HL-60 (cell line): Measurements from ENCODE around the gene TPGS1.

ENCODE experiments used
- DNase-seq, 2 experiments: peaks; one replicate each; pipeline ENCODE4 v3.0.0-alpha.2; 2010 to 2020; ENCODE audit warnings: low read depth in 1 of 2, low spot score in 1 of 2
- H3K27ac ChIP-seq: fragments of 250-450 bp; sonication (Bioruptor Pico); replicated peaks from 2 replicates; pipeline ENCODE4 v1.5.1; 2020; ENCODE audit warnings: mild to moderate bottlenecking, moderate library complexity
- H3K27me3 ChIP-seq: fragments of 250-450 bp; sonication (Bioruptor Pico); 2 replicates; pipeline ENCODE4 v1.5.1; 2021; ENCODE audit warnings: mild to moderate bottlenecking, moderate library complexity; ENCODE audit not compliant: insufficient read depth, poor library complexity, severe bottlenecking
- H3K4me3 ChIP-seq: replicated peaks from 2 replicates; pipeline ENCODE4 v1.5.1; 2011; ENCODE audit warnings: mild to moderate bottlenecking, control low read depth, low read length; ENCODE audit not compliant: insufficient read depth
- CTCF ChIP-seq: IDR thresholded peaks from one replicate; pipeline ENCODE4 v1.5.1; 2011; ENCODE audit warnings: low read length, control low read depth, inconsistent platforms; ENCODE audit not compliant: insufficient read depth
- GABPA ChIP-seq: IDR thresholded peaks from 2 replicates; pipeline ENCODE4 v1.6.1; 2012; ENCODE audit warnings: low read depth
- POLR2AphosphoS5 ChIP-seq: IDR thresholded peaks from 2 replicates; pipeline ENCODE4 v1.6.1; 2012; ENCODE audit warnings: low read depth
- SPI1 ChIP-seq: IDR thresholded peaks from 2 replicates; pipeline ENCODE4 v1.6.1; 2012; ENCODE audit warnings: low read depth, mild to moderate bottlenecking, borderline replicate concordance
- TF ChIP-seq, protein P1 (sequence below): IDR thresholded peaks from 2 replicates; pipeline ENCODE4 v1.6.1; 2012; ENCODE audit warnings: low read depth; ENCODE audit not compliant: insufficient replicate concordance

The TPGS1 gene

DNA sequence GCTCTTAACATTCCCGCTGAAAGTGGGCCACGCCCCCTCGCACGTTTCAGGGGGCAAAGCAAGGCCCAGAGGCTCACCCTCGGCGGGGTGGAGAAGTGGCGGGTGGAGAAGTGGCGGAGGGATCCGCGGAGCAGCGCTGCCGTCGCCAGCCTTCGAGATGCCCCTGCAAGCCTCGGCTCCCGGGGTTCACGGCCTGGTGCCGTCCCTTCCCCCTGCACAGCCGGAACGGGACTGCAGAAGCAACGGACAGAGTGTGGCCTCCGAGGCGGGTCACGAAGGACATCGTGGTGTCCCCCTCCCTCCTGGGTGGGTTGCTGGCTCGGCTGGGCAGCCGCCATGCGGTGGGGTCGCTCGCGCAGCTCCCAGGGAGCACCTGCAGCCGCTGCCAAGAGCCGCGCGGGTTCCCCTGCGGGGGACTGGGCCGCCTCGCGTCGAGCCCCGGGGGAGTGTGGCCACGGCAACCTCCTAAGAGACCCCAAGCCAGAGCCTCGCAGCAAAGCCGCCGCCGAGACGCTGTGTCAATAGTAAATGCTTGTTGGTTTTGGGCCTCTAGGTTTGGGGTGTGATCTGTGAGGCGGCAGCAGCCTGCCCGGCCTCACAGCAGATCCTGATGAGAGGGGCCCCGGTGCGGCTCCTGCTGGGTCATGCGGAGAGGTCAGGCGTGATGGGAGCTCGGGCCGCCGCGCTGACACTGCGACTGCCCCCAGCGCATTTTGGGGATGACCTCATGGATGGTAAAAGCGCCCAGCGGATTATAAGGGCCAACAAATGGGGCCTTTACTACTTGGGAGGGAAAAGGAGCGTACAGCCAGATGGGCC lies 5.5 kb downstream of the TPGS1 start:
- TF ChIP-seq, protein P1, sequence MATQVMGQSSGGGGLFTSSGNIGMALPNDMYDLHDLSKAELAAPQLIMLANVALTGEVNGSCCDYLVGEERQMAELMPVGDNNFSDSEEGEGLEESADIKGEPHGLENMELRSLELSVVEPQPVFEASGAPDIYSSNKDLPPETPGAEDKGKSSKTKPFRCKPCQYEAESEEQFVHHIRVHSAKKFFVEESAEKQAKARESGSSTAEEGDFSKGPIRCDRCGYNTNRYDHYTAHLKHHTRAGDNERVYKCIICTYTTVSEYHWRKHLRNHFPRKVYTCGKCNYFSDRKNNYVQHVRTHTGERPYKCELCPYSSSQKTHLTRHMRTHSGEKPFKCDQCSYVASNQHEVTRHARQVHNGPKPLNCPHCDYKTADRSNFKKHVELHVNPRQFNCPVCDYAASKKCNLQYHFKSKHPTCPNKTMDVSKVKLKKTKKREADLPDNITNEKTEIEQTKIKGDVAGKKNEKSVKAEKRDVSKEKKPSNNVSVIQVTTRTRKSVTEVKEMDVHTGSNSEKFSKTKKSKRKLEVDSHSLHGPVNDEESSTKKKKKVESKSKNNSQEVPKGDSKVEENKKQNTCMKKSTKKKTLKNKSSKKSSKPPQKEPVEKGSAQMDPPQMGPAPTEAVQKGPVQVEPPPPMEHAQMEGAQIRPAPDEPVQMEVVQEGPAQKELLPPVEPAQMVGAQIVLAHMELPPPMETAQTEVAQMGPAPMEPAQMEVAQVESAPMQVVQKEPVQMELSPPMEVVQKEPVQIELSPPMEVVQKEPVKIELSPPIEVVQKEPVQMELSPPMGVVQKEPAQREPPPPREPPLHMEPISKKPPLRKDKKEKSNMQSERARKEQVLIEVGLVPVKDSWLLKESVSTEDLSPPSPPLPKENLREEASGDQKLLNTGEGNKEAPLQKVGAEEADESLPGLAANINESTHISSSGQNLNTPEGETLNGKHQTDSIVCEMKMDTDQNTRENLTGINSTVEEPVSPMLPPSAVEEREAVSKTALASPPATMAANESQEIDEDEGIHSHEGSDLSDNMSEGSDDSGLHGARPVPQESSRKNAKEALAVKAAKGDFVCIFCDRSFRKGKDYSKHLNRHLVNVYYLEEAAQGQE, result no peak
- TF ChIP-seq SPI1, result no peak
- no peak for TF ChIP-seq GABPA
- TF ChIP-seq CTCF, result no peak
- H3K4me3 ChIP-seq, result no peak overlapping the region
- DNase-seq, result no peak
- H3K27me3 ChIP-seq, result no peaks in the 10 kb centered on the region
- H3K27ac ChIP-seq, result no peak overlapping the region

- no peak for TF ChIP-seq GABPA
- no peak for TF ChIP-seq CTCF
- TF ChIP-seq, protein P1, result no peak
- no peak for TF ChIP-seq POLR2AphosphoS5
- Histone ChIP-seq H3K27me3 (no peaks in the 10 kb centered on the region), H3K27ac (no peak overlapping the region), H3K4me3 (no peak overlapping the region)
- DNase-seq, result no peak
These were observed 6.3 kb downstream of the TPGS1 start for GRCh38 chr19:513368-514165.

DNA sequence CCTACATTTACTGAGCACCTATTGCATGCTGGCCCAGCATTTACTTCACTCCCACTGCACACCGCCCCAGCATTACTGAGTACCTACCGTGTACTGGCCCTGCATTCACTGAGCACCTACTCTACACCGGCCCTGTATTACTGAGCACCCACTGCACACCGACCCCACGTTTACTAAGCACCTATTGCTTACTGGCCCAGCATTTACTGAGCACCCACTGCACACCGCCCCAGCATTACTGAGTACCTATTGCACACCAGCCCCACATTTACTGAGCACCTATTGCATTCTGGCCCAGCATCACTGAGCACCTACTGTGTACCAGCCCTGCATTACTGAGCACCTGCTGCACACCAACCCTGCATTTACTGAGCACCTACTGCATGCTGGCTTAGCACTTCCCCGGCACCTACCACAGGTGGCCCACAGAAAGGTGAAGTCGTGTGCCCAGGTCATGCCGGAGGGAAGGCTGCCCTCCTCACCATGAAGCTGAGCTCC lies 6.9 kb downstream of the TPGS1 start:
- DNase-seq, result no peak
- no peaks in the 10 kb centered on the region for H3K27me3 ChIP-seq

More for the DNA sequence above, 6.9 kb downstream of the TPGS1 start:
- Histone ChIP-seq H3K4me3 (no peak overlapping the region), H3K27ac (no peak overlapping the region)
- TF ChIP-seq SPI1 (no peak), GABPA (no peak), CTCF (no peak), POLR2AphosphoS5 (no peak)
